TTC549 (cell line): ENCODE measurements around the gene SEMA4D.

Source experiments
- FAIRE-seq: peaks from 2 replicates; lab custom pipeline; 2012; peaks lifted over from hg19 to GRCh38; lab: Jason Lieb, UNC

The SEMA4D gene

DNA sequence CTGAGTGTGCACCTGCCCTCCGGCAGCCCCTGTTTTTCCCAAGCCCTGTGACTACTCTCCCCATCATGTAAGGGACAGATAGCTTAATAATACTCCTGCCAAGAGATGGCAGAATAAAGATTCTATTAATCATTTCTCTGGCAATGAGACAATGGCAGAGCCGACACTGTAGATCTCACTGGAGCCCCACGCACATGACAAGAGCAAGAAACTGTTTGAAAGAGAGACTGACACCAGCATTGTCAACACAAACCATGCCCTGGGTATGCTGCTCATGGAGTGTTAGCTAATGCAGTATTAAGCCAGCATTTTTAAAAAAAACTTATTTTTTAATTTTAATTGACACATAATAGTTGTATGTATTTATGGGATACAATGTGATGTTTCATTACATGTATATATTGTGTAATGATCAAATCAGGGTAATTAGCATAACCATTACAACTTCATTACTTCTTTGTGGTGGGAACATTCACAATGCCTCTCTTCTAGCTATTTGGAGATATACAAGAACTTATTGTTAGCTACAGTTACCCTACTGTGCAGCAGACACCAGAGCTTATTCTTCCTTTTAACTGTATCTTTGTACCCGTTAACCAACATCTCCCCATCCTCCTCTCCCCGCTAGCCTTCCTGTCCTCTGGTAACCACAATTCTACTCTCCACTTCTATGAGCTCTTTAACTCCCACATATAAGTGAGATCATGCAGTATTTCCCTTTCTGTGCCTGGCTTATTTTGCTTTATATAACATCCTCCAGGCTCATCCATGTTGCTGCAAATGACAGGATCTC, 31.5 kb upstream of the SEMA4D start:
- no peak for FAIRE-seq

DNA sequence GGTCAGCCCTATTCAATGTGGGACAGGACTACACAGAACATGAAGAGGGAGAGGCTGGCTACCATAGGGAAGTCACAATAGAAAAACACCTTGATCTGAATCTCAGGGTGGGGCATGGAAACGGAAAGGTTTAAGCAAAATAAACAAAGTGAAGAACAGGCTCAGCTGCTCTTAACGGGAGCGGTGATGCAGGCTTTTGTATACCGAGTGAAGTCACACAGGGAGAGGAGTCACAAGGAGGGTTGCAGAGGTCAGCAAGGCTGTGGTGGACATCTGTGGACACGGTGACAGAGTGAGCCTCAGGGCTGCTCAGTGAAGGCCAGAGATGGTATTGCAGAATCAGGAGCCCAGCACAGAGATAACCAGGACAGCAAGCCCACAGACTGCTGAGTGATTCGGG, 30.6 kb upstream of the SEMA4D start:
- FAIRE-seq: no peak

DNA sequence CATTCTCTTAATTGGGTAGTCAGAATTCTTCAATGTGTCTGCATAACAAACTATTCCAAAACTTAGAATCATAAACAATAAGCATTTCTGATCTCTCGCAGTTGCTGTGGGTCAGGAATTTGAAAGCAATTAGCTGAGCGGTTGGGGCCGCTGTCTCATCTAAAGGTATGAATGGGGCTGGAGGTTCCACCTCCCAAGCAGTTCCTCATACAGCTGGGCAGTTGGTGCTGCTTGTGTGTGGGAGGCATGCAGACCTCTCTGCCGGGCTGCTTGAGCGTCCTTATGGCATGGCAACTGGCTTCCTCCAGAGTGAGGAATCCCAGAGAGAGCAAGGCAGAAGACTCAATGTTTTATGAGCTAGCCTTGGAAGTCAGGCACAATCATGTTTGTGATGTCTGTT, 30.2 kb upstream of the SEMA4D start:
- FAIRE-seq: no peak

- FAIRE-seq: no peak
These were observed 29.2 kb upstream of the SEMA4D start for GRCh38 chr9:89527084-89527483.

DNA sequence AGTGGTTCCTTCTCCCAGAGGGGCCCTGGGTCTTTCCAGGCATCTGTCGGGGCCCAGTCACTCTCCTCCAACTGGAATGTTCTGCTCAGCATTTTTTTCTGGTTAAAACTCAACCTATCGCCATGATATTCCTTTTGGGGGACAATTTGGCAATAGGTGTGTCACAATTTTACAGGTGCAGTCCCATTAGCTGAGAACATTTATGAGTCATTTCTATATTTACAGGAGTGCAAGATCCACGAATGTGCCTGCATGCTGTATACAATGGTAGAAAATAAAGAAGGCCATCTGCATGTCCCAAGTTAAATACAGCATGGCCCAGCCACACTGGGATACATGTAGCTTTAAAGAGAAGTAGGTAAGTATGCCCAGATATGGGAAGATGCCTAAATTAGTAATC, 28.8 kb upstream of the SEMA4D start:
- FAIRE-seq: no peak

GRCh38 chr9:89525446-89526374, 27.8 kb upstream of the SEMA4D start:
- FAIRE-seq: no peak

GRCh38 chr9:89524963-89525362, 27.1 kb upstream of the SEMA4D start:
- no peak for FAIRE-seq

DNA sequence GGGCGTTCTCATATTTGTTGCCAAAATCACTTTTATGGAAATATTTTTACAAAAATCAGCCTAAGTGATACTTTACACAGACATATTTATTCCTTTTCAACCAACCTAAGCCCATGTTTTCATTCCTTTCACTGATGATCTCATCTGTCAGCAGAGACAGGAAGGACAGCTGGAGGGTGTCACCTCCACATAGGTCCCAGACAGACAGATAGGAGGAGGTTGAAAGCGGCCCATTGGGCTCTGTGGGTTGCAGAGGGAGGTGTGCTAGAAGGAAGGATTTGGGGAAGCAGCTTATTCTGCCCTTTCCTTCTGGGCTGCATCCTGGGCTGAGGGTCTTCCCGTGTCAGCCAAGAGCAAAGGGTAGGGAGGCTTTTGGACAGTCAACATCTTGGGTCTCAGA, 26.0 kb upstream of the SEMA4D start:
- no peak for FAIRE-seq

DNA sequence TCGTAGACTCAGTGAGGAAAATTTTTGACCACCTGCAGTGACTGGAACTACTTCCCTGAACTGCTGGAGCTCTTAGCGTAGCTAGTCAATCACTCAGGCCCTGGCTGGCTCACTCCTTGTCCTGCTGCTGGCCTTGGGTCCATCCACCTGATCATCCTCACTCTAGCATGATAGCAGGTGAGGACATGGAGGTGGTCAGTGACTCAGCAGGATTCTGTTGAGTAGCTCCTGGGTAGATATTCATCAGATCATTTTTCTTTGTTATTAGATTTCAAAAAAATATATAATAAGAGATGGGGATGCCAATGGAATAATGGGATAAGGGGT, 25.0 kb upstream of the SEMA4D start:
- no peak for FAIRE-seq

- FAIRE-seq: no peak
These were observed 24.5 kb upstream of the SEMA4D start for GRCh38 chr9:89522261-89522958.

DNA sequence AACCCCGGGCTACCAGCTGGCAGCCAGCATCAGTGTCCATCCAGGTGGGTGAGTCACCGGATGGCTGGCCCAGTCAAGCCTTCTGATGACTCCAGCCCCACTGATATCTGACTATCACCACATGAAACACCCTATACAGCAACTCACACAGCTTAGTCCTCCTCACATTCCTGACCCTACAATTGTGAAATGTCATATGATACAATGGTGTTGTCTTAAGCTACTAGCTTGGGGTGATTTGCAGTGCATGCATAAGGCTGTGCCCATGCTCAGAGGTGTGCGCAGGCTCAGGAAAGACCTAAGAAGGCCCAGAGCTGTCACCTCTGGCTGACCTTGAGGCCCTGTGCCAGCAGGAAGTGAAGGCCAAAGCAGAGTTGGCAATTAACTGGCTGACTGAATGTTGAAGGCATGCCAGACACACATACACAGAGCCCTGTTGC, 21.5 kb upstream of the SEMA4D start:
- no peak for FAIRE-seq

DNA sequence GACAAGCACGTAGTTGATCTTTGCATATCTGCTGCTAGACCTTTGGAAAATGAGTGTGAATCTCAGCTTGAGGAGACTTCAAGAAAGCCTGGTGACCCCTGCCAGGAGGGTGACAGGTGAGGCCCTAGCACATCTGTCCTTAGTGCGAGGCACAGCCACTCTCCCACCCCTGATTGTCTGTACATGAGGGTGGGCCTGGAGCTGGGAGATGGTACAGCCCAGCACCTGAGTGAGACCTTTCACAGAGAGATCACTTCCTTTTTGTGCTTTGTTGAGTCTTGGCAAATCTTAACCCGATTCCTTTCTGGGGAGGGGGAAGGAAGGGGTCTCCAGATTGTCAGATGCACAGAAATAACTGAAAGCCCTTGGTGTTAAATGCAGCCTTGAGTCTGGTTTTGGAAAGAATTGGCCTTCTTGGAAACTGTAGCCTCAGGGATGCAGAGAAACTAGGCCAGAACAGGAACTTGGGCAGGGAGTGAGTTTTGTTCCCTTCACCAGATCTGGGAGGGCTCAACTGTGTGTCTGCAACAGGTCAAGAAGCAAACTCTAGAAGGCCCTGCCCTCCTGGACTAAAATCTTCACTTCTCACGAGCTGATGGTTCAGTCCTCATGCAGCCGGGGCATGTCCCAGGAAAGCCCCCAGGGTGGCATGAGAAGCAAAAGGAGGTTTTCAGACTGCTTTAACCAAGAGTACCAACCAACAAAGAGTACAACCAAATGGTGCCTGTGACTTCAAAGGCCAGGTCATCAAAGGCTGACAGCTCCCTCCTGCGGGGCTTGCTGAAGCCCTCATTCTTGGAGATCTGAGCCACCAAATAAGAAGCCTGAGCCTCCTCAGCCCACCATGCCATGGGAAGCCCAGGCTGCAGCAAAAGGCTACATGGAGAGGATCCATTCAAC, 20.8 kb upstream of the SEMA4D start:
- no peak for FAIRE-seq

DNA sequence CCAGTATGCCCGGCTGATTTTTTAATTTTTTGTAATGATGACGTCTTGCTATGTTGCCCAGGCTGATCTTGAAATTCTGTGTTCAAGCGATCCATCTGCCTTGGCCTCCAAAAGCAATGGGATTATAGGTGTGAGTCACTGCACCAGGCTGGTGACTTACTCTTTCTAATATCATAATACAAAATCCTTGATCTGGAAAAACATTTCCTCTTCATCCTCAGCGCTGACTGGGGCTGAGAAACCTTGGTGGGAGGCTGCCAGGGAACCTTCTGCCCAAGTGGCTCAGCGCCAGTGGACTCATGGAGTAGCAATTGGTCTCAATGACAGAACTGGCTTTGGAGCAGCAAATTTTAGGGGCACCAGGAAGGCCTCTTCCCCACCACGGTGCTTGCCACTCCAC, 17.5 kb upstream of the SEMA4D start:
- FAIRE-seq: no peak

GRCh38 chr9:89514956-89515355, 17.0 kb upstream of the SEMA4D start:
- FAIRE-seq: no peak

DNA sequence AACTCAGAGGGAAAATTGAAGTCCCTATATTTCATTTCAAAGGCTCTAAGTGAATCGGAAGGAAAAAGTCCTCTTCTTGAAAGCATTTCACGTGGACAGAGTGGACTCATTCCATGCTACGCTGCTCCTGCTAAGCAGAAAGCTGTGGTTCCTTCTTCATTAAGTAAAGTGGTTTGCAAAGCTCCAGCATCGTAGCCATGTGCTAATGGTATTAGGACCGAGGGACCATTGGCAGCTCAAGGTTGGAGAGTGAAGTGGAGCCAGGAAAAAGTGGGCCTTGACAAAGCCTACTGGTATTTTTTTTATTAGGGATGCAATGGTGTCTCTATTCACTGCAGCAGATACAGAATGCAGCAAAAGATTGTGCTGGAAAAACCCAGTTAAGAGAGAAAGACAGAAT, 16.4 kb upstream of the SEMA4D start:
- FAIRE-seq: no peak

DNA sequence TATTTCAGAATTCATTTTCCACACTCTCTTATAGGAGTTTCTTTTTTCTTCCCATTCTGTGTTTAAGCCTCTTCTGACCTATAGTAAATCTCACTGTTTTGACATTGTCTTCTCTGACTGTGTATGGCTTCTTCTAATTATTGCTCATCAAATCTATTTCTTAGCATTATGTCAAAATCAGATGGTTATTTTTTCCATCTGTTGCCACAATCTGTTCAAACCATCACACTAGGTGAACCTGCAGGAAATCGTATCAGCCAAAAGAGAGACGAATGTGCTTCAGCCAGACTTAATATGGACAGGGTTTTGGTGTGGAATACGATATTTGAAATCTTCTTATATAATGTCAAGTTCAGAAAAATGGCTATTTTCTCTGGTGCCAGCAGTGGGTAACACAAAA, 15.9 kb upstream of the SEMA4D start:
- FAIRE-seq: no peak

GRCh38 chr9:89512382-89512781, 14.5 kb upstream of the SEMA4D start:
- FAIRE-seq: no peak

GRCh38 chr9:89508951-89509615, 11.2 kb upstream of the SEMA4D start:
- FAIRE-seq: no peak

DNA sequence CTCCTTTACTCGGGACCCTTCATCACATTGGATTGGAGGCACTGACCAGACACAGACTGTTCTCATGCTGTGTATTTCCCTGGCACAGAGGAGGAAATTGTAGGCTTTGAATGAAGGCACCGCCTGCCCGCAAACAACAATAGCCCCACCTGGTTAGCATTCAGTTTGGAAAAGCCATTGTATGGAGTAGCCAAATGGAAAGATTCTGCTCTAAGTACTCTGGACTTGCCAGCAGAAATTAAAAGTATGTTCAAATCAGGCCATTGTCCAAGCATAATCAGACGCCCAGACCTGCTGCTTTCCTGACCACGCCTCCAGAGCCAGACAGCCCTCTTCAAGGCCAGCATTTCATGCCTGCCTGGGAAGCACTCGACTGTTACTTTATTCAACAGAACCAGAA, 8.0 kb upstream of the SEMA4D start:
- no peak for FAIRE-seq

DNA sequence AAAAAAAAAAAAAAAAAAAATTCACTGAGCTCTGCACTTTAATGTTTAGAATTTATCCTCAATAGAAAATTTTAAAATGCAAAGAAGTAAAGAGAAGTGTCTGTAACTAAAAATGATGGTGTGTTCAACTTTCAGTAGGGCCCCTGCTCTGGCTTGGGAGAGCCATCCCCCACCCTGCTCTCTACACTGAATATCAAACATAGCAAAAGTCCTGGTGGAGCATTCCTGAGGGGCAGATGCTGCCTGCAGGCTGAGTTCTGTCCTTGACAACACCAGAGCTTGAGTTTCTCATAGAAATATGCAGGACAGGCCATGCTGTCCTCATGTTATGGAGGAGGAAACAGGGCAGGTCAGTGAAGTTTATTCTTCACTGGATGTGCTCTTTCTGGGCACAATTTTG, 7.1 kb upstream of the SEMA4D start:
- FAIRE-seq: no peak

- FAIRE-seq: no peak
These were observed 4.8 kb upstream of the SEMA4D start for GRCh38 chr9:89502671-89503070.
